ENCODE measurements around the gene SGCD.

Gene SGCD

DNA sequence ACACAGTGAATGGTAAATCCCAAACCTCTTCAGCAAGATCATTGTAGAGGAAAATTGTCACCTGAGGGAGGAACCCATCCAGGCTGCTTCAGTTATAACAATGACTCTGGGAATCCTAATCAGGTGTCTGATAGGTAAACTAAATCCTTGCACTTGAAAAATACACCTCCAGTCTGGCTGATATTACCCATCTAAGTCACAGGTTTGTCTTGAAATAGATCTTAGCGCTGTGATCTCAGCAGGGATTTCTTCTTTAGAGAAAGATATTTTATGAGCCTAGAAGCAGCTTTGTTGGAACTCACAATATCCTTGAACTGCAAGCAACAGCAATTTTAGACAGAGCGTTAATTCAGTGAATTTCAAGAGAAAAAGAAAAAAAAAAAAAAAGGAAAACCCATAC is 149.7 kb downstream of the SGCD start:
- no peak for DNase-seq (ENCODE audit: extremely low read depth, low read depth)
- TF ChIP-seq, protein P1, sequence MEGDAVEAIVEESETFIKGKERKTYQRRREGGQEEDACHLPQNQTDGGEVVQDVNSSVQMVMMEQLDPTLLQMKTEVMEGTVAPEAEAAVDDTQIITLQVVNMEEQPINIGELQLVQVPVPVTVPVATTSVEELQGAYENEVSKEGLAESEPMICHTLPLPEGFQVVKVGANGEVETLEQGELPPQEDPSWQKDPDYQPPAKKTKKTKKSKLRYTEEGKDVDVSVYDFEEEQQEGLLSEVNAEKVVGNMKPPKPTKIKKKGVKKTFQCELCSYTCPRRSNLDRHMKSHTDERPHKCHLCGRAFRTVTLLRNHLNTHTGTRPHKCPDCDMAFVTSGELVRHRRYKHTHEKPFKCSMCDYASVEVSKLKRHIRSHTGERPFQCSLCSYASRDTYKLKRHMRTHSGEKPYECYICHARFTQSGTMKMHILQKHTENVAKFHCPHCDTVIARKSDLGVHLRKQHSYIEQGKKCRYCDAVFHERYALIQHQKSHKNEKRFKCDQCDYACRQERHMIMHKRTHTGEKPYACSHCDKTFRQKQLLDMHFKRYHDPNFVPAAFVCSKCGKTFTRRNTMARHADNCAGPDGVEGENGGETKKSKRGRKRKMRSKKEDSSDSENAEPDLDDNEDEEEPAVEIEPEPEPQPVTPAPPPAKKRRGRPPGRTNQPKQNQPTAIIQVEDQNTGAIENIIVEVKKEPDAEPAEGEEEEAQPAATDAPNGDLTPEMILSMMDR (IDR thresholded peaks at IDR 0.05; ENCODE audit: low read depth, low read length), result no peak

DNA sequence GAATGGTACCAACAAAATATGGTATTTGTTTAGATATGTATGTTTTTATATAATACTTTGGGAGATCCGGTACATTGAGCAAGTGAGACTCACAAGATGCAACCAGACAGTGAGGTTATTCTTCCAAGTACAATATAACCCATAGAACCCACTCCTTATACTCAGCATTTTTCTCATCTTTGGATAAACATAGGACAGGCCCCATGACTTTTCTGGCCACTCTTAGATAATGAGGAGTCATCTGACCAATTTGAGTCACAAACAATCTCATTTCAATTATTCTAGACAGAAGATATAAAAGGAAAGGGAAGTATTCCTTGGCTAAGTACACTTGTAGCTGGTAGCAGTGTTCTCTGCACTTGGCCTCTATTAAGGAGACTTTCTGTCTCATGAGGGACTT is 150.2 kb downstream of the SGCD start:
- TF ChIP-seq, protein P1 (IDR thresholded peaks at IDR 0.05; ENCODE audit: low read depth, low read length), result no peak
- DNase-seq (ENCODE audit: extremely low read depth, low read depth), result no peak

DNA sequence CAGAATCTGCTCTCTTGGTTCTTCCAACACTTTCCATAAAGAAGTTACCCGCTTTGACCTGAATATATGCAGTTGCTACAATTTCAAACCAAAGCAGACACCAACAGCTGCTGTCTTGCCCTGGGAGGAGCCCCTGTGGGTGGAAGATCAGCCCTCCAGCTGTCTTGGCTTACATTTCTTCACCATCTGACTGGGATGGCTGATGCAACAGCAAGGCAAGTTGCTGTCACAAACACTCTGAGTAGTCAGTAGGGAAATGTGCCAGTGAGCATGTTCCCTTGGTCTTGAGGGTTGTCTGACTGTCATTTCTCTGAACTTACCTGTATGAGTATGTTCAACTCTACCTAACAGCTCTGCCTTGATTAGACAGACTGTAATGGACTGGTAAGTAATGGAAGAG is 152.9 kb downstream of the SGCD start:
- TF ChIP-seq, protein P1 (IDR thresholded peaks at IDR 0.05; ENCODE audit: low read depth, low read length), result no peak
- peak; percentile 70 for DNase-seq (ENCODE audit: extremely low read depth, low read depth)

DNA sequence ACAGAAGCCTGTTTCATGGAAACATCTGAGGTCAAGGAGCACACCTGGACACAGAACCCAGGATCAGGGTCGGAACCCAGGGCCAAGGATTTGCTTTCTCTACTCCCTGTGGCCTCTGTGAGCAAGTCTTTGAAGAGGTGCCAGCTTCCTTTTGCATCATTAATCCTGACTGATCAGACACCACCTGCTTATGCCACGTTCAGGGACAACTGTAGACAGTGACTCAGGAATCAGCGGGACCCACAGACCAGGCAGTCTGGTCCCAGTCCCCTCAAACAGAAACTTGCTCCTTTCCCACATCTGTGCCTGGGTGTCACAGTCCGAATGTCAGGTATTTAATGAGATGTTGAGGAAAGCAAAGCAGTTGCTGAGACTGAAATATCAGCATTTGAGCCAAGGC is 154.8 kb downstream of the SGCD start:
- TF ChIP-seq, protein P1 (IDR thresholded peaks at IDR 0.05; ENCODE audit: low read depth, low read length), result no peak

DNA sequence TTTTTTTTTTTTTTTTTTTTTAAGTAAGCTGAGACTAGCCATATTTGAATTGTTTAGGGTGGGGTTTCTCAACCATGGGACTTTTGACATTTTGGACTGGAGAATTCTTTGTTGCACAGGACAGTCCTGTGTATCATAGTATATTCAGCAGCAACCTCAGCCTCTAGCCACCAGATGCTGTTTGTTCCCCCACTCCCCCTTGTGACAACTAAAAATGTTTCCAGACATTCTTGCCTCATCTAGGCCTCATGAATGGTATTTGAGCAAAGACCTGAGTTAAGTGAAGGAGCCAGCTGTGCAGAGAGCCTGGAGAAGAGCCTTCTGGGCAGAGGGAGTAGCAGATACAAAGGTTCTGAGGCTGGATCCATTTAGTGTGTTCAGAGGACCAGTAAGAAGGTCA is 155.9 kb downstream of the SGCD start:
- TF ChIP-seq, protein P1 (IDR thresholded peaks at IDR 0.05; ENCODE audit: low read depth, low read length), result no peak
- DNase-seq (ENCODE audit: extremely low read depth, low read depth), result no peak

More for the DNA sequence above, 154.8 kb downstream of the SGCD start:
- DNase-seq (ENCODE audit: extremely low read depth, low read depth), result no peak

DNA sequence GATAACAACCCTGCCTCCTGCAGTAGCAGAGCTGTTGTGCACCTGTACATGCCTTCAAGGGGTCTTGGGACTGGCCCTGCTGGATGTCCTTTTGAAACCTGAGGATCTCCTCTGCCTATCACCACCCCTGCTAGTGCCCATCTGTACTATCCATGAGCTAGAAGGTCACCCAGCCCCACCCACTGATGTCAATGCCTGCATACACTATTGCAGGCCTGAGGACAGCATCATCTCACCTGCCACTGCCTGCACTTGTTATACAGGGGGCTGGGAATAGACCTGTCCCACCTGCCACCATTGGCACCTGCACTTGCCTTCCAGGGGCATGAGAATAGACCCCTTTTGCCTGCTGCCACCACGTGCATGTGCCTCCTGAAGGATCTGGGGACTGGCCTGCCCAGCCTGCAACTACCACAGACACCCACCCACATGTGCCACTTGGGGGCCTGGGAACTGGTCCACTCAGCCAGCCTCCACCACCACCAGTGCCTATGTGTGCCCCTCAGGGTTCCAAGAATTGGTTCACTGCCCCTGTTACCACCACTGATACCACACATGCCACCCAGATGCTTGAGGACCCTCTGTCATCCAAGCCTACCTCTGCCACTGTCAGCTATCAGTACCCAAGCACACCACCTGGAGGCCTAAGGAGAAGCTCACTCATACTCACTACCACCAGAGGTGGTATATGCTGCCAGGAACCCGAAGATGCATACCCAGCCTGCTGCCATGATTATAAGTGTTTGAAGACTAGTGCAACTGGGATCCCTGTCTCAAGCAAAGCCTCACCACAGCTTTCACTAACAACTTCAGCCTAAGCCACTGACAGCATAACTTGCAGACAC is 159.7 kb downstream of the SGCD start:
- TF ChIP-seq, protein P1 (IDR thresholded peaks at IDR 0.05; ENCODE audit: low read depth, low read length), result no peak
- no peak for DNase-seq (ENCODE audit: extremely low read depth, low read depth)

DNA sequence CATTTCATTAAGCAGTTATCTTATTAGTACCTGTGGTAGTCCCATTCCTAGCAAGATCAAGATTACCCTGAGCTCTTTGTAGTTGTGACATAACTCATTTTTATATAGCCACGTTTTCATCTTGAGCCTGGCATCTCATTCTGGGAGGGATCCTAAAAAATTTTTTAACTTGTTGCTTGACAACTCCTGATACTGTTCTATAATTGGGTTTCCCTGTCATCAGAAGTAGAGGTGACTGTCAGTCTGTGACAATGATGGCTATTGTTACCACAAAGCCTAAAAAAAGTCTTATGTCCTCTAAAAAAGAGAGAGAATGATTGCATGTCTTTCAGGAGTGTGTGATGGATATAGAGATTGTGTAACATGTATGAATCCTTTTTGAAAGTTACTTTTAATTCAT is 164.8 kb downstream of the SGCD start:
- TF ChIP-seq, protein P1 (IDR thresholded peaks at IDR 0.05; ENCODE audit: low read depth, low read length), result no peak
- no peak for DNase-seq (ENCODE audit: extremely low read depth, low read depth)
